ENCODE measurements around the gene TSTD2. TPM values are rescaled to one million over a fixed set of nuclear protein-coding genes. Genes with fewer than 3 reads are reported as not detected.
"Not testable (repeated sequence)": the region's sequence is repeated elsewhere in the genome, so short reads cannot be mapped to it uniquely, and the experiment has no call there.

The TSTD2 gene
- polyA plus RNA-seq, 1 donor from 2014 or later: 50.0 TPM

GRCh38 chr9:97577051-97577450, 56.1 kb downstream of the TSTD2 start:
- no peaks in the 10 kb centered on the region for H3K27me3 ChIP-seq (ENCODE audit: insufficient read depth, low read depth, low read length)
- no peaks in the 10 kb centered on the region for H3K79me2 ChIP-seq (replicated peaks; ENCODE audit: insufficient read depth, low read length)
- no peaks in the 10 kb centered on the region for H3K9me3 ChIP-seq (ENCODE audit: low read length)
- no peak overlapping the region for H3K9ac ChIP-seq (ENCODE audit: low read length)
- no peak overlapping the region for H3K27ac ChIP-seq (ENCODE audit: low read length)
- no peak for TF ChIP-seq EP300 (conservative IDR thresholded peaks at IDR 0.05; ENCODE audit: poor library complexity, severe bottlenecking)
- TF ChIP-seq RAD21 (conservative IDR thresholded peaks at IDR 0.05): no peak
- H3K36me3 ChIP-seq (ENCODE audit: insufficient read depth, low read length): no peaks in the 10 kb centered on the region
- no peaks in the 10 kb centered on the region for H3K9me2 ChIP-seq (ENCODE audit: insufficient read depth, low read length)
- H3F3A ChIP-seq (ENCODE audit: insufficient read depth, low read length, poor library complexity, severe bottlenecking): no peaks in the 10 kb centered on the region
- no peak overlapping the region for H2AFZ ChIP-seq (ENCODE audit: low read depth, low read length)
- no peak overlapping the region for H3K4me3 ChIP-seq (ENCODE audit: low read length)
- H4K20me1 ChIP-seq (ENCODE audit: insufficient read depth): no peaks in the 10 kb centered on the region
- H3K4me2 ChIP-seq (ENCODE audit: low read length): no peak overlapping the region

- H3F3A ChIP-seq (ENCODE audit: insufficient read depth, low read length, poor library complexity, severe bottlenecking): no peaks in the 10 kb centered on the region
- H3K4me3 ChIP-seq (ENCODE audit: low read length): no peak overlapping the region
- H3K36me3 ChIP-seq (ENCODE audit: insufficient read depth, low read length): no peaks in the 10 kb centered on the region
- TF ChIP-seq TAF1 (IDR thresholded peaks at IDR 0.05; ENCODE audit: low read depth): no peak
- TF ChIP-seq REST (IDR thresholded peaks at IDR 0.05; ENCODE audit: borderline replicate concordance): no peak
- no peak for TF ChIP-seq MXI1 (conservative IDR thresholded peaks at IDR 0.05; ENCODE audit: poor library complexity, severe bottlenecking)
- no peak for TF ChIP-seq RAD21 (conservative IDR thresholded peaks at IDR 0.05)
- TF ChIP-seq POLR2AphosphoS5 (IDR thresholded peaks at IDR 0.05): no peak
- no peak for TF ChIP-seq SMC3 (conservative IDR thresholded peaks at IDR 0.05; ENCODE audit: poor library complexity)
- H3K27me3 ChIP-seq (ENCODE audit: insufficient read depth, low read depth, low read length): no peaks in the 10 kb centered on the region
- no peaks in the 10 kb centered on the region for H3K79me2 ChIP-seq (replicated peaks; ENCODE audit: insufficient read depth, low read length)
- H3K9me2 ChIP-seq (ENCODE audit: insufficient read depth, low read length): no peaks in the 10 kb centered on the region
- H3K9ac ChIP-seq (ENCODE audit: low read length): no peak overlapping the region
- H3K4me2 ChIP-seq (ENCODE audit: low read length): no peak overlapping the region
- no peak overlapping the region for H3K27ac ChIP-seq (ENCODE audit: low read length)
- no peaks in the 10 kb centered on the region for H3K9me3 ChIP-seq (ENCODE audit: low read length)
- no peak overlapping the region for H2AFZ ChIP-seq (ENCODE audit: low read depth, low read length)
- H4K20me1 ChIP-seq (ENCODE audit: insufficient read depth): no peaks in the 10 kb centered on the region
Measured at GRCh38 chr9:97575673-97576200, 57.4 kb downstream of the TSTD2 start.

- H3K27ac ChIP-seq (ENCODE audit: low read length); H3K9me2 ChIP-seq (ENCODE audit: insufficient read depth, low read length); H3K9me3 ChIP-seq (ENCODE audit: low read length); H3K36me3 ChIP-seq (ENCODE audit: insufficient read depth, low read length); H3K4me2 ChIP-seq (ENCODE audit: low read length); H3K4me3 ChIP-seq (ENCODE audit: low read length); H2AFZ ChIP-seq (ENCODE audit: low read depth, low read length); H3K9ac ChIP-seq (ENCODE audit: low read length); H3K79me2 ChIP-seq (replicated peaks; ENCODE audit: insufficient read depth, low read length); H3K27me3 ChIP-seq (ENCODE audit: insufficient read depth, low read depth, low read length); H4K20me1 ChIP-seq (ENCODE audit: insufficient read depth); H3F3A ChIP-seq (ENCODE audit: insufficient read depth, low read length, poor library complexity, severe bottlenecking): not testable (repeated sequence)
Measured at GRCh38 chr9:97574921-97575672, 58.1 kb downstream of the TSTD2 start.

- H3K9me3 ChIP-seq (ENCODE audit: low read length); H3K79me2 ChIP-seq (replicated peaks; ENCODE audit: insufficient read depth, low read length); H3K9me2 ChIP-seq (ENCODE audit: insufficient read depth, low read length); H3K36me3 ChIP-seq (ENCODE audit: insufficient read depth, low read length); H3K9ac ChIP-seq (ENCODE audit: low read length); H3K27ac ChIP-seq (ENCODE audit: low read length); H3K4me3 ChIP-seq (ENCODE audit: low read length); H2AFZ ChIP-seq (ENCODE audit: low read depth, low read length); H4K20me1 ChIP-seq (ENCODE audit: insufficient read depth); H3K27me3 ChIP-seq (ENCODE audit: insufficient read depth, low read depth, low read length); H3K4me2 ChIP-seq (ENCODE audit: low read length); H3F3A ChIP-seq (ENCODE audit: insufficient read depth, low read length, poor library complexity, severe bottlenecking): not testable (repeated sequence)
Measured at GRCh38 chr9:97574101-97574571, 59.0 kb downstream of the TSTD2 start.

Data from neural cell (in vitro differentiated cells).